ENCODE results near the gene FUT4.
"Not testable (repeated sequence)": the region's sequence is repeated elsewhere in the genome, so short reads cannot be mapped to it uniquely, and the experiment has no call there.

The FUT4 gene, protein sequence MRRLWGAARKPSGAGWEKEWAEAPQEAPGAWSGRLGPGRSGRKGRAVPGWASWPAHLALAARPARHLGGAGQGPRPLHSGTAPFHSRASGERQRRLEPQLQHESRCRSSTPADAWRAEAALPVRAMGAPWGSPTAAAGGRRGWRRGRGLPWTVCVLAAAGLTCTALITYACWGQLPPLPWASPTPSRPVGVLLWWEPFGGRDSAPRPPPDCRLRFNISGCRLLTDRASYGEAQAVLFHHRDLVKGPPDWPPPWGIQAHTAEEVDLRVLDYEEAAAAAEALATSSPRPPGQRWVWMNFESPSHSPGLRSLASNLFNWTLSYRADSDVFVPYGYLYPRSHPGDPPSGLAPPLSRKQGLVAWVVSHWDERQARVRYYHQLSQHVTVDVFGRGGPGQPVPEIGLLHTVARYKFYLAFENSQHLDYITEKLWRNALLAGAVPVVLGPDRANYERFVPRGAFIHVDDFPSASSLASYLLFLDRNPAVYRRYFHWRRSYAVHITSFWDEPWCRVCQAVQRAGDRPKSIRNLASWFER

GRCh38 chr11:94543695-94544645 is at the start of gene FUT4:
Gene FUT4, plus strand, starts transcription at chr11:94543921. Its CDS starts 213 bp downstream, at chr11:94544134.
- peak; percentile 84 for DNase-seq

DNA sequence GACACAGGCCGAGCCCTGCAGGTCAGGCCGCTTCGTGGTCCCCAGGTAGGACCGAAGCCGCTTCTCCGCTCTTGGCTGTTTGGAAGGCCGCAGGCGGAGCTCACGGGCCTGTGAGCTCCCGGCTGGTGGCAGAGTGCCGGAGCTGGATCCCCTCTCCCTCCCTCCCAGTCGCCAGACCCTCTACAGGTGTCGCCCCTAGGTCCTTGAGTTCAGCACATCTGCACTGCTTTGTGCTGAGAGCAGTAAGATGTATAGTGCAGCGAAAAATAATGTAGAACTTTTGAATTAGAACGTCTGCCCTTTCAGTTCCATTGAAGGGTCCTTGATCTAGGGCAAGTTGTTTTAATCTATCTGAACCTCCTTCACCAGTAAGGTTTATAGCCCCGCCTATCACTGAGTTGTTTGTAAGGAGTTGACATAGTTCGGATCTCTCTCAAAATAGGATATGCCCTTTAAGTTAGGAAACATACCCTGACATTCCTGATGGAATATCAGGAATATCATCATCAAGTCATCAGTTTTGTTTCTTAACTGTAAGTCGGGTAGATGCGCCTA is 49.5 kb upstream of the FUT4 start:
- no peak for DNase-seq

DNA sequence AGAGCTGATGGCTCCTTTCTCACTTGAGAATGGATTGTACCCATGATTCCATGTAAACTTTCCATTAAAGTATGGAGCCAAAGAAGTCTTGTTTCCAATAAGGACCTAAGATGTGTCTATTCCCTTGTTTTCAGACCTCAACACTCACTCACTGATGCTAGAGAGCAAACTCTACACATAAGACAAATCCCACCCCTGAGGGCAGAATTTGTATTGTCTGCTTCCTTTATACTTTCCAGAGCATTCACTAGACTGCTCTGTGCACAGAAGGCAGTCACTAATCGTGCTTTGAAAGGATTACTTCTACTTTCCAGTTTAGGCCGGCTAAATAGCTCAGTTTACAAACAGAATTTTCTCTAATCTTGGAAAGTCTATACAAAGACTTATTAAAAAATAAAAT is 43.5 kb upstream of the FUT4 start:
- DNase-seq: no peak

DNA sequence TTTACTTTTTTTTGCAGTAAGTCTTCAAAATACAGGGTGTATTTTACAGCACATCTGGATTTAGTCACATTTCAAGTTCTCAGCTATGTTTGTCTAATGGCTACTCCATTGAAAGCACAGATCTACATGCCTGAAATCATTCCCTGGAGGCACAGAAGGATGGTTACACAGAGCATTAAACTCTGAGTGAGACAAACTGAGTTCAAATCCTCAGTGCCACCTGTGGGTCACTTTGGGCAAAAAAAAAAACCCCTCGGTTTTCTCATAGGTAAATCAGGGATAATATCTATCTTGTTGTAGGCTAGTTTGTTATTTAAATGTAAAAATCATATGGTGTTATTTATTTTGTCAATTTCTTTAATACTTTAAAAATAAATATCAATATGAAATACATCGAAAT is 42.2 kb upstream of the FUT4 start:
- DNase-seq: no peak

DNA sequence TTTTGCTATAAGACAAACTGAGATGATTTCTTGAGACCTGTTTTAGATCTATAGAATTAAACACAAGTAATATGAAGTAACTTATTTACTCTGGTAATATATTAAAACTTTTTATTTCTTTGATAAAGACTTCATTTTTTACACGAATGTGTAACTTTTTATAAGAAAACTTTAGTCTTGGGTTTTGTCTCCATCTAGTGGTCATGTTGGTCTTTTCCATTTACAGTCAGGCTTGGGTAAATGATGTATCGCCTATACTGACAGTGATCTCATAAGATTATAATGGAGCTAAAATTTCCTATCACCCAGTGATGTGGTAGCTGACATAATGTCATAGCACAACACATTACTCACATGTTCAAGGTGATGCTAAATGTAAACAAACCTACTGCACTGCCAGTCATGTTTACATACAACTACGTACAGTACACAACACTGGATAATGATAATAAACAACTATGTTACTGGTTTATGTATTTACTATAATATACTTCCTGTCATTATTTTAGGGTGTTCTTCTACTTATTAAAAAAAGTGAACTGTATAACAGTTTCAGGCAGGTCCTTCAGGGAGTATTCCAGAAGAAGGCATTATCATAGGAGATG is 38.9 kb upstream of the FUT4 start:
- no peak for DNase-seq

GRCh38 chr11:94506513-94506912 is 37.2 kb upstream of the FUT4 start:
- not testable (repeated sequence) for DNase-seq

DNA sequence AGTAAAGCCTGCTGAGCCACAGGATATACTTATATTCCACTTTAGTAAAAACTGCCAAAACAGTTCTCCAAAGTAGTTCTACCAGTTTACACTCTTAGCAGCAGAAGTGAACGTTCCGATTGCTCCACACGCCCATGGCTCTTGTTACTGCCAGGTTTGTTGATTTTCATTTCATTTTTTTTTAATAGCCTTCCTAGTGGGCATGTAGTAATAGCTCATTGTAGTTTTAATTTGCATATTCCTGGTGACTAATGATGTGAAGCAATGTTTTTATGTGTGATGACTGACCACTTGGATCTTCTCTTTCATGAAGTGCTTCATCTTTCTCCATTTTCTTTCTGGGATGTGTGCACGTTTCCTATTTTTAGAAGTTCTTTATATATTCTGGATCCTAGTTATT is 36.2 kb upstream of the FUT4 start:
- DNase-seq: no peak

- peak; percentile 68 for DNase-seq
These were observed 31.6 kb upstream of the FUT4 start, which contains the start of gene C11orf97 for GRCh38 chr11:94511932-94512781. Gene C11orf97, plus strand, starts transcription at chr11:94512461. Its CDS starts 68 bp downstream, at chr11:94512529.

GRCh38 chr11:94513091-94513490 is 30.6 kb upstream of the FUT4 start:
- no peak for DNase-seq

DNA sequence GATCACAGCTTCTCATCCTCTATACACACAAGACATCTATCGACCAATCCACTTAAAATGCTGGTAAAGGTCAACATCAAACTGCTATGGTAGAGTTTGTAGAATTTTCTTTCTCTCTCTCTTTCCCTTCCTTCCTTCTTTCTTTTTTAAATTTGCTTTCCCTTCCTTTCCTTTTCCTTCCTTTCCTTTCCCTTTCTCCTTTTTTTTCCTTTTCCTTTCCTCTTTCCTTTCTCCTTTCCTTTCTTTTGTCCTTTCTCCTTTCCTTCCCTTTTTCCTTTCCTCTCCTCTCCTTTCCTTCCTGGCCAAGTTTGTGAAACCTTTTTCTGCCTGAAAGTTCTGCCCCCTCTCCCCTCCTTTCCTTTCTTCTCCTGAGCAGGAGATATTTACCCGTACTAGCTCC is 28.3 kb upstream of the FUT4 start:
- no peak for DNase-seq

DNA sequence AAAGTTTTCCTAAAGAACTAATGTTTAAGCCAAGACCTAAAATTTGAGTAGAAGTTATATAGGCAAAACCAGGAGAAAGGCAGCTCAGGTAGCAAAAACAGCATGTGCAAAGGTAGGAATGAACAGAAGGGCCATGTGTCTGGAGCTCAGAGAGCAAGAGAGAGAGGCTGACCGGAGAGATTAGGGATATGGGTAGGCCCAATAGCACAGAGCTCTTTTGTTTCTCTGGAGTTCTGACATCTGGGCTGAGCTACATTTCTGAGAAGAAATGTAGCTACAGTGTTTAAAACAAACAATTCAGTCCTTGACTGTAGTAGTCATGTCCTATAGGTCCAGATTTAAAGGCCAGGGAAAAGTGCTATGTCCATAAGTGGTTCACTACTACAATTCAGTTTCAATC is 27.0 kb upstream of the FUT4 start:
- DNase-seq: no peak

- no peak for DNase-seq
These were observed 25.4 kb upstream of the FUT4 start for GRCh38 chr11:94518300-94518699.

- DNase-seq: no peak
These were observed 24.1 kb upstream of the FUT4 start for GRCh38 chr11:94519478-94520084.

DNA sequence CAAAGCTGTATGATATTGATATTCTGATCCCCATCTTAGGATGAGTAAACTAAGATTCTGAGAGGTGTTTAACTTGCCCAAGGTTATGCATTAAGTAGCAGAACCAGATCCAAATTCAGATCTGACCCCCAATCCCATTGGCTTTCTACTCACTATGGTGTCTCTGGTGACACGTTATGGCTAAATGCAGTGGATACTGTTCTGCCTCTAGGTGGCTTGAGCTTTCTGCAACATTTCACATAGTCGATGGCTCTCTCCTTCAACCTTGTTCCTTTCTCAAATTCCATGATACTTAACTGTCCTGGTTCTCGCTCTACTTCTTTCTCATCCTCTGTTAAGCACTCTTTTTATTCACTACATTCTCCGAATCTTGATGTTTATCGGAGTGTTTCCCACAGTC is 22.0 kb upstream of the FUT4 start:
- DNase-seq: no peak

DNA sequence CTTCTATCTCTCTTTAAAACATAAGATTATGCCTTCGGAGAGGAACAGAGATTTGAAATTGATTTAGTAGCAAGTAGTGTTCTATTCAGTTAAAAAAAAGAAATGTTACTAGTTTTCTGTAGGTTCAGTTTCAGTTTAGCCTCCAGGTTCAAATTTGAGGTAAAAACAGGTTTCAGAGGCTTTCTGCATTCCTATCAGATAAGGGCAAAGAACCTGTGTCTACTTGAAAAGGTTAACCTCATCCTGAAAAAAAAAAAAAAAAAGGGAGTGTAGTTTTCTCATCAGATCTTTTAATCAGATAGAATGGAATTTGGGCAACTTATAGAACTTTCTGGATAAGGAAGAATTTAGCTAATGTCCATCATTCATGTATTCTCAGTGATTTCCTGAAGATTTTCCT is 19.4 kb upstream of the FUT4 start:
- no peak for DNase-seq

GRCh38 chr11:94525546-94526324 is 18.0 kb upstream of the FUT4 start:
- no peak for DNase-seq

DNA sequence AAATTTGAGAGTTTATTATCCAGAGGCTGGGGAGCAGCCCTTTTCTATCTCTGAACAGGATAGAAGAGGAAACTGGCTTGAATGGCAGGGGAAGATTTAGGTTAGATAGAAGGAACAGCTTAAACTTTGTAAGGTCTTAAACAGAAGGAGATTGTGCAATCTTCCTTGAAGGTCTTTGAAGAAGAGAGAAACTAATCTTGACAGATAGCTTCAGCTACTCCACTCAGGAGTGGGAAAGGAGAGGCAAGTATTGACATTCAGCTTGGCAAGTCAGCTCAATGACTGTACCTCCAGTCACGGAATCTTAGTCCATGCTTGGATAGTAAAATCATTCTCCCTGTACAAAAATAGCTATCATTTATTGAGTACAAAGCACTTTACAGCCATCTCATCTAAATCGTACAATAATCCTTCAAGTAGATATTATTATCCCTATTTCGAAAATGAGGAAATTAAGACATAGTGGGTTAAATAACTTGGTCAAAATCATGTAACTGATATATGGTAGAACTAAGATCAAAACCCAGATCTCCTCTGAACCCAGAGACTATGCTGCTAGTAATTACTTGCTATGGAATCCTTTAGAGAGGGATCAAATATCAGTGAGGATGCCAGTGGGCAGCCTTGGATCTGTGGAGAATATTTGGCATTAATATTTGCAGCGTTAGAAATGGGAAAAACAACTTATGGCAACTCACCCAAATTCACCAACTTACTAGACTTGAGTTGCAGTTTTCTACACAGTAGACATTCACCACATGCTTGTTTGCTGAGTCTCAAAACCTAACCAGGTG is 16.9 kb upstream of the FUT4 start:
- no peak for DNase-seq

DNA sequence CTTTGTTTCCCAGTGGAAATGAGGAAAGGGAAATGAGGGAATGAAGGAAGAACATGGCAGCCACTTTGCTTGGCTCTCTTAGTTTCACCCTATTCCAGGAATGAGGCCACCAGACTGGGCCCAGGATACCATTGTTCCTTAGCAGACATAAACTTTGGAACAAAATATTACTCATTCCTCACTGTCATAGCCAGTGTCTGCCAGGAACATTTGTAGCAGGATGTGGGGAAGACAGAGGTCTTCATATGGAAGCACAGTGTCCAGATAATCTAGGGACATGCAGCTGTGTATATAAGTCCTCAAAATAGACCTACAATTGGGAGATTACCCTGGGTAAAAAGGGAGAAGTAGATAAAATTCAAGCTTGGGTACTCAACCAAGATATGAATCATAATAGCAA is 15.2 kb upstream of the FUT4 start:
- DNase-seq: no peak

DNA sequence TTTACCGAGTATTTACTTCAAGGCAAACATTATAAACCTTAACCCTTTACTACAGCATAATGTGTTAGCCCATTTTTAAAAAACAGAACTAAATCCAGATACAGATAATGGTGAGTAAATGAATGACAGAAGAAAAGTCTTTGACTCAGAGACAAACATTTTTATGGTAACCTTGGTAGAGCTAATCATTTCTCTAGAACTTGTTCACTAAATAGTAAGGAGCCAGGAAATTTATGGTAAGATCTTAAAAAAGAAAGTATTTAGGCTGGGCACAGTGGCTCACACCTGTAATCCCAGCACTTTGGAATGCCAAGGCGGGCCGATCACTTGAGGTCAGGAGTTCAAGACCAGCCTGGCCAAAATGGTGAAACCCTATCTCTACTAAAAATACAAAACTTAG is 11.5 kb upstream of the FUT4 start:
- no peak for DNase-seq

GRCh38 chr11:94533206-94533605 is 10.5 kb upstream of the FUT4 start:
- DNase-seq: no peak

Data from activated CD4-positive, alpha-beta T cell treated with anti-CD3 and anti-CD28 coated beads for 48 hours (primary cell).